GM19372 (cell line): ENCODE results near the gene NELL1.

Experiments
- ATAC-seq: cut with Tn5 transposase; IDR thresholded peaks from one replicate; pipeline ENCODE4 v1.9.1; 2021; ENCODE audit warnings: mild to moderate bottlenecking, low read depth, moderate library complexity; ENCODE audit not compliant: unreplicated experiment

The NELL1 gene

DNA sequence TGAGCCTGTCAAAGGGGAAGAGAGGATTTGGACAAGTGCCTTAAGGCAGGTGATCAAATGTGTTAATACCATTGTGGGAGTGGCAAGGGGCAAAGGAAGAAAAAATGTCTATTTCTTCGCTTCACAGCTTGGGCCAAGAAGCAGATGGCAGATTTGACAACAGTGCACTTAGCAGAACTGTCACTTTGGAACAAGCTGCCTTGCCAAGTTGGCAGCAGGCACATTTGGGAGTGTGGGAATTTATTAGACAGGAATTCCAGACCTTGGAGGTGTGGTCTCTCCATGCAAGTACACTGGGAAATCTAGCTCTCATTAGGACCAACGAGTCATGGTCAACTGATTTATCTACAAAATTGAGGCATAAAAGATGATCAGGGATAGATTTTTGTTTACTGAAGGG, 265.1 kb downstream of the NELL1 start:
- no peak for ATAC-seq

DNA sequence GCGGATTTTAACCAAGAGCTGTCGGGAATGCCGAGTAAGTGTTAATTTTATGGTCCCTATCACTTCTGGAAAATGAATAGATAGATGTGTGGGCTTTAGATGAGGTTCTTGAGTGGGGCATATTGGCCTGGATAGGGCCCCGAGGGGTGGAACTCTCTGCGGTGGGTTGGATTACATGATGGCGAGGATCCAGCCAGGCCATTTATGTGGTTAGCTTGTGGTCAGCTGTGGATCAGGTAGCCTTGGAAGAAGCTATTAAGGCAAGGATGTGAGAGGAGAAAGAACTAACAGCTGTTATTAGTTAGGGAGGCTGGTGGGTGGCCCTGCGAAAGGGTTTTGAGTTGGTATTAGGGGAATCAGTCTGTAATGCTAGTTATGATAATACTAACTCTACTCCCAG, 268.4 kb downstream of the NELL1 start:
- no peak for ATAC-seq

DNA sequence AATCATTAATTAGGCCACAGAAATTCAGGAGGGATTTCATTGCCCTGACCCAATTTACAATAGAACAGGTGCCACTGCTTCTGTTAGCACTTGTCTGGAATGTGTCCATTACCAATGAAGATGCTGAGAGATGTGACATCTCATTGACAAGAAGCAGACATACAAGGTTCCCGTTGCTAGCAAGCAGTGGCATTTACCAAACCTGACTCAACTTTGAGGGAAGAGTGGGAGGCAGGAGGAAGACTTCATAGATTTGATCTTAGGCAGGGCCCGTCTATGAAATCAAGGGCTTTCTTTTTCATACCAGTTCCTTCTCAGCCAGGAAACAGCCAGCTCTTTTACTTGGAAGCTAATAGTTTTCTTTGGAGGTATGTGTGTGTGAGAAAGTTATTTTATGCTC, 280.2 kb downstream of the NELL1 start:
- no peak for ATAC-seq

DNA sequence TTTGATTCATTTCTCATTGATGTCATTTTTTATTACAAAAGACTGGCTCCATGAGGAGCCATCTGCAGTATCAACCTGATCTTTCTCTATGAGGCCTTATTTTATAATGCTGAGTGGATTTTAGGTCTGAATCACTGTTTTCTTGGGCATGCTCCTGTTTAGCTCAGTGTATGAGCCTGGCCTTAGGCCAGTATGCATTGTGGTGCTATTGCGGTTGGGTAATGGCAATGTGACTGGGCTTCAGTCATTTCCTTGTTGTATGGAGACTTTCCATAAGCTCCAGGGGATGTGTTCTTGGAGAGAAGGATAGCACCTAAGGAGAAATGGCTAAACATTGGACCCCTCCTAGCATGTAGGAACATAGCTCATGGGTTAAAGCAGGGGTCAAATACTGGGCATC, 293.2 kb downstream of the NELL1 start:
- ATAC-seq = no peak

DNA sequence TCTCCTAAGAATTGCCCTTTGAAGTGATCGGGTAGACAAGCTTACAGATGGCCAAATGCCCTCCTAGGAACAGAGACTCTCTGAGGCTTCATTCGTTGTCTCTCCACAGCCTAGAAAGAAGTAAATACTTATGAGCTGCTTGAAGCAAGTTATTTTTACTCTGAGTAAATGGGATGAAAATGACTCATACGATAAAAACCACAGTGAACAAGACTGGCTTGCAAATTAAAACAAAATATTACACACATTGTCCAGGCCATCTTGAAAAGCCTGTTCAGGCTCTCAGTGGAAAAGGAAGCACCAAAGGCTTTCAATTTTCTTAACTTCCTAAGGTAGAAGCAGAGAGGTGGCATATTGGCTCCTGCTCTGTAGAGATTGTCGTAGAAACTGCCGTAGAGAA, 294.2 kb downstream of the NELL1 start:
- no peak for ATAC-seq

DNA sequence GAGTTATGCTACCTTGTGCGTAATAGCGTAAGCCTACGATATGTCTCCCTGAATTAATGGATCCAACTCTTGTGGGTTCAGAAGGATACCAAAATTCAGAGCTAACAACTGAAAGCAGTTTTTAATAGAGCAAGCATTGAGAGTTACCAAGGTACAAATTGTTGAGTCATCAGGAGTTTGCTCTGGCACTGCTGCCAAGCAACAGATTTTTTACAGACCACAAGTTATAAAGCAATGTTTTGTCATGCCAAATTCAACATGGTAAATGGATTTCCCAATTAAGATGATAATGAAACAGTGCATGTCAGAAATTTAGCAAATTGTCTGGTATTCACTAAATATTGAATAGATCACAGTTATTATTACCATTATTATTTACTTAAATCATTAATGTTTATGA, 295.6 kb downstream of the NELL1 start:
- no peak for ATAC-seq

DNA sequence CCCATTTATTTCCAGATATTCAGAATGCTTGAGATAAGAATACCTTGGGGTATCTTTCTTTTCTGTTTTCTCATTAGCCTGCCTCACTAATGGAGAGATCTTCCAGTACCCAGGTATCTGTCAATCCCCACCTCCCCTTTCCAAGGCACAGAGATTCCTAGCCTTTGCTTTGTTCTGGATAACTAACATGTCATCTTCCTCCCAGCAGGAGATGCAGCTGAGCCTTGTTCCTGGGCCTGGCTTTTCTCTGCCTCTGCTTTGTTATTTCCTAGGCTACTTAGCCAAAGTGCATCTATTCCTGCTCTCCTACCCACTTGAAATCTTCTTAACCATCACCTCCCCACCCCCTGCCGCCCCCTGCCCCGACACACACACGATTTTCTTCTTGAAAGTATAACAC, 297.1 kb downstream of the NELL1 start:
- ATAC-seq = no peak

DNA sequence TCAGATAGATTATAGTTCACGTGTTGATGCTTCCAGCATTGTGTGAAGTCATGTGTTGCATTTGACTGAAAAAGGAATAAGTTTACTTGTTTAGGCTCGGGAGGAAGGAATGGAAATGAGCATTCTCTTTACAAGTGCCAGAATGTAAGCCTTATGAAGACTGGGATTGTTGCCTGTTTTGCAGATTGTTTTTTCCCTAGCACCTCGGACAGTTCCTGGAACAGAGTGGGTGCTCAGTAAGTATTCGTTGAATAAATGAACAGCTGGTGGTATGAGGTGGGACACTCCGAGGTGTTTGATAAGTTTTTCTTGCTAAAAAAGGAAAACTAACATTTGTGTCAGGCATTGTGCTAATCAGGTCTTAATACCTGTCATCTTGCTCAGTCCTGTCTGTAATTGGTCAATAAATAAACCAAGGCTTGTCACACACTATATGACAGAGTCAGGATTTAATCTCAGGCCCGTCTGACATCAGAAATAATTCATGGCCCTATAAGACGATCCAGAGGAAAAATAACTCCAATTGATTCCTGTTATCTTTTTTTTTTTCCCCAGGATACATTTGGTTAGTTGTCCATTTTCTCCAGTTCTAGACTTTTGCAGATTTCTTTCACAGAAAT, 304.7 kb downstream of the NELL1 start:
- no peak for ATAC-seq

DNA sequence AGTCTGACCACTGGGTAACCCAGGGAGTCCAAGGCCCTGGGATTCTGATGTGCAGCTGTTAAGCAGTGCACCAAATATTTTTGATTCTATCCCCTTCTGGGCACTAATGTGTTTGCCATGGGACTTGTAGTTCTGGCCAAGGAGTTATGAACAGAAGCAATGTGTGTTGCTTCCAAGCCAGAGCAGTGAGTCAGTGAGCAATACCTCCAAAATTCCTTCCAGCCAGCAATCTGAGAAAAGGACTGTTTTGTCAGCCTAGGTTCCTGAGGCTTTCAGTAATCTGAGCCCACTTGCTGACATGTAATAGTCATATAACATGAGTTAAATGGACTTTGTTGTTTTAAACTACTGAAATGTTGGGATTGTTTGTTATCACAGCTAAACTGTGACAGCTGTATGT, 311.4 kb downstream of the NELL1 start:
- no peak for ATAC-seq

DNA sequence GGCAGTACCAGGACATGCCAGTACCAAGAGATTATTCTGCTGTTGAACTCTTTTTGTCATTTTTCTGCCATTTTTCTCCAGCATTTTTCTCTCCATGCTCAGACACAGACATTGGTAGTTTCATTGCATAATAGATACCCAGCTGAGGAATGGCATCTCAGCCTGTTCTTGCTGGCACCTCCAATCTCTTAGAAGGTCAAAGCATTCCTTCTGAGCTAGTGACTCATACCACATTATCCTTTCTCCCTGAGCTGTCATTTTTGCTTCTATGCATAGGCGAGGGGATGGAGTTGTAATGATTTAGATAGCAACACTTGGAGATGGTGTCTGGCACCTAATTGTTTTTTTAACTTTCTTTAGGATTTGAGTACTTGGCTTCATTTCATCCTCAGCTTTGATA, 321.1 kb downstream of the NELL1 start:
- no peak for ATAC-seq

DNA sequence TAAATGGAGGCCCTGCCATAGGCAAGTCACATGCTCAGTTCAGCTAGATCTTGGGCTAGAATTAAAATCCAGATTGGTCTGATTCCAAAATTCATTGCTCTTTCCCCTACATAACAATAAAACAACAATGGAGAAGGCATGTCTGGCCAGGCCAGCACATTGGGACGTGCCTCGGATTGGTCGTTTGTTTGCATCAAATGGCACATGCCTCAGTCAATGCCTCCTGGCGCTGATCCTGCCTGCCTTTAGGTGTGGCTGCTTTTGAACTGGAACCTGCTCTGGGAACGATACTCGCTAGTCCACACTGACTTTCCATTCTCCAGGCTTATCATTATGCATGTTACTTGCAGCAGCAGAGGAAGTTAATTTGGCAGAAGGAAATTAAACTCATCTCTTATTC, 322.1 kb downstream of the NELL1 start:
- ATAC-seq = no peak

DNA sequence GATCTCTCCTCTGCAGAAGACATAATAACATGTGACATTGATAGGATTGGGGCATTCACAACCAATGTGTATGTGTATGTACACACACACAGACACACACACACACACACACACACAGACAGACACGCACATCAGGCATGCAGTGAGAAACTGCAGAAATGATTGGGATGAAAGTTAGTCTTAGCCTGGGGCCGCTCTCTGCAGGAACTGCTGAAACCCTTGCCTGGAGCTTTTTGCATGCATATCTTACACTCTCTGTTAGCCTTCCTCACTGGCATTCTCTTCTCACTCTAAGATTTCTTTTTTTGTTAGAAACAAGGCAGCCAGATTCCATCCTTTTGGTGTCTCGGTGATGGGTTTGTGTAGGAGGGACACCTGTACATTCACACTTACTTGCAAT, 337.9 kb downstream of the NELL1 start:
- ATAC-seq = no peak

DNA sequence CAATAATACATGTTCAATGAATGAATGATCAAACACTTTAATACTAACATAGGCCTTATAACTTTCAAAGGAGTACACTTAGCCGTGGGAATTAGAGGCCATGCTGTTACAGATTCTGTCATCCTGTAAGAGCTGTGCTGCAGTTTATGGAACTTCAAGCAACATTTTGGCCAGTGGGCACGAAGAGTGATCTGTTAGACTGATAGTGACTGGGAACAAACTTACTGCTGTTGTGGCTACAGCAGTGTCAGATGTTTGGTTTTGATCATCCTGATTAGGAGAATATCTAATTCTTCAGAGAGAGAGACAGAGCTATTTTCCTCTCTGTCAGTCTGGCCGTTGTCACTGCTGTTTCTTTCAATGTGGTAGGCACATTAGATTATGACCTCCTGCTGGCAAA, 348.9 kb downstream of the NELL1 start:
- no peak for ATAC-seq

DNA sequence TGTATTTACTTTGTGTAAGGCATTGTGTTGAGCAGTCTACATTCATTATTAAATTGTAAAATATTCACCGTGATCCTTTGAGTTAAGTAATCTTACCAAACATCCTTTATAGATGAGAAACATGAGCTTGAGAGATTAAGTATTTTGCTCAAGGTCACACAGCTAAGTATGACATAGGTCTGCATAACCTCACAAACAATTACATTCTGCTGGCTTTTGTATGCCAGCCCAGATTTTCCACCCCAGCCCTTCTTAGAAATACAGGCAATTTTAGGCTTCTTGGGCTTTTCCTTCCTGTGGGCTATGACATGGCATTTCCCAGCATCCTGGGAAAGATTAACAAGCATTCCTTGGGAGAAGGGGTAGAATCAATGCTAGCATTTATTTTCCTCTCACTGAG, 357.3 kb downstream of the NELL1 start:
- ATAC-seq = no peak

DNA sequence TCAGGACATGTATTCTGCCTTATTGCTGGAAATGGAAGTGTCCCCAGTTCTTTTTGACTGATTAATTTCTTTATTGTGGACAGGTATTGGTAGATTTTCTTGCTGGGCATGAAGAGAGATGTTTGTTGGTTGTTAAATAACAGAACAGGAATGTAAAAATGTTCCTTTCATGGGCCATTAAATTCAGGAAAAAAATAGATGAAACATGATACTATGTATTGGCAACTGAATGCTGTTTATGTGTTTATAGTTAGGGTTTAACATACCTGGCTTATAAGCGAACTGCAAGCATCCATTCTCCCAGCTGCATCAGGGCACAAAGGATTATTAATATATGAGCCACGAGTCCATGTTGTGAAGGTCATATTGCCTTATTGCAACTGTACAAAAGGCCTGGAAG, 368.5 kb downstream of the NELL1 start:
- no peak for ATAC-seq

DNA sequence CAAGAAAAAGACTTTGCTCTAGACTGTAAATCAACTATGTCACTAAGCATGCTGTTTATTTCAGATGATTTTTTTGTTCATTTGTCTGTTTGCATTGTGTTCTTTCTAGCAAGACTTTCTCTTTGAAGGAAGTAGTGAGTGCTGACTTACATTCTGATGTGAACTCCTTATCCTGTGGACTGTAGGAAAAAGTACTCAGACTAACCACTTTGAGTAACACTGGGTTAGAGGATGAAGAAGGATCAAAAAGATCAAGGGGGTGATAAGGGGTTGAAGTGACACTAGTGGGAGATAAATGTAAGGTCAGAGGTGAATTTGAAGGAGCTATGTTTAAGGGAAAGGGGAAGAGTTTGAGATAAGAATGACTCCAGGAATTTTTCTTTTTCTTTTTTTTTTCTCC, 369.4 kb downstream of the NELL1 start:
- no peak for ATAC-seq

DNA sequence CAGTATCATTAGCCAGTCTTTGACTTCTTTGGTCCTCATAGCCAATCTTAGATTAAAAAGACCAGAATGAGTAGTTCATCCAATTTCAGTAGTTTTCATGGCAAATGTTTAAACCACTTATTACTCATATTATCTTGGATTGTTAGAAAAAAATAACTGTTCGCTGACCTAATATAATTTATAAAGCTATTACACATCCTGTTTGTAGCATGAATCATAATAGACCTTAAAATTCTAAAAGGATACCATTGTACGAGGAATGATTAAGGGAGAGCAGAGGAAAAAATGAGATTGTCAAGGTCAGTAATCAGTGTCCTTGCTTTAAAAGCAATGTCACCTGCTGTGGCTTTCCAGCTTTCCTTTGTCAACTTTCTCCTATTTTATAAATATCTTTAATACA, 371.2 kb downstream of the NELL1 start:
- no peak for ATAC-seq

DNA sequence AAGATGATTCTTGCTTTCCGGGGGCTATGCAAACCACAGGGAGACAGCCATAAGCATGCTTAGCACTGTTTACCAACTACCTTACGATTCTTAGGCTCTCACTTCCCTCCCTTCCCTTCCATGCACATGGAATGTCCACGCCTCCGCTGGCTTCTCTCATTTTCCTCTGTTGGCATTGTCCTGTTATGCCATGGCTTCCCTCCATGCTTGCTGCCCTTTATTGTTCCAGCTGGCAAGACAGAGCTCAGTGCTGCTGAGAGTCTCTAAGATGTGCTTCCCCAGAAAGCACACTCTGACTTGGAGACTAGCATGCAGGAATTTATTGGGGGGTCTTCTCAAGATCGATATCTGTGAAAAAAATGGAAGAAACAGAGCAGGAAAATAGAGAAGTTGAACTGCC, 379.2 kb downstream of the NELL1 start:
- ATAC-seq = no peak

DNA sequence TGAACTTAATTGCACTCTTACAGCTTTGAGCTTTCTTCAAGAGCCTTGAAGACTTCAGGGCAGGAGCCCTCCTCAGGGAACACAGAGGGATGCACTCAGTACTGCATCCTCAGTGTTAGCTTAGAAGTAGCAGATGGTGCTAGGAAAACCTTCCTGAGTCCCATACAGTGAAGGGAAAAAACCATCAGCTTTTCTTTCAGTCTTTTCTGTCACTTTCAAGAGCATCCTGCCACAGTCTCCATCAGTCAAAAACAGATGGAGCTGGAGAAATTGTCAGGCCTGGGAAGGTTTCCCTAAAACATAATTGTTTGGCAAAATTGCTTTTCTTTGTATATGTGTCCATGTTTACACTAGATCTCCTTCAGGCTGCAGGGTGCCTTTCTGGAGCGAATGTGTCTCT, 384.1 kb downstream of the NELL1 start:
- ATAC-seq = no peak

DNA sequence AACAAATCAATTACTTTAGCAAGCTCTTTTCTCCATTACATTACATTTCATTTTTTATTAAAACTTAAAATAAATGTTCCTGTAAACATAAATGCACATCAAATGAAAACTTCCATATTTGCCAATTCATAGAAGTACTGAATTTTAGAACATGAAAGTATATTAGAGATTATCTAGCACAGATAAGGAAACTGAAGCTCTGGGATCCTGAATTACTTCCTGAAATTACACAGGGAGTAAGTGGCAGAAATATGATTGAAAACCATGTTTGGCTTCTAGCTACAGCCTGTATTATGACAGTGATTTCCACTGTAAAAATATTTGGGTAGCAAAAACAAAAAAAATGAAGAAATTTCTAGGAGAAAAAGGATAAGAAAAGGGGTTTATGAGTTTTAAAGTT, 387.3 kb downstream of the NELL1 start:
- no peak for ATAC-seq

DNA sequence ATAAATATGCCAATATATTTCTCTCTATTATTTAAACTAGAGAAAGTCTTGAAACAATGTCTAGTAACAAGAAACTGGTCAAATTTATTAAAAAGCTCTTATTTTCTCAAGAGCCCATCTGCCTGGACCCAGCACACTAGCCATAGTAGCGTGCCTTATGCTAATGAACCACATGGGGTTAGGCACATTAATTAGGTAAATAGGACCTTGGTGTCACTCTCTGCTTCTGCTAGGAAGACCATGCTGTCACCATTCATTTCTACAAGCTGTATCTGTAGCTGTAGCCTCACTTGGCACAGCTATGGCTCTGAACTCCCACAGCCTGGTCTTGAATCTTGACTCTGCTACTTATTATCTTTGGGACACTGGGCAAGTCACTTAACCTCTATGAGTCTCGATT, 390.5 kb downstream of the NELL1 start:
- no peak for ATAC-seq

DNA sequence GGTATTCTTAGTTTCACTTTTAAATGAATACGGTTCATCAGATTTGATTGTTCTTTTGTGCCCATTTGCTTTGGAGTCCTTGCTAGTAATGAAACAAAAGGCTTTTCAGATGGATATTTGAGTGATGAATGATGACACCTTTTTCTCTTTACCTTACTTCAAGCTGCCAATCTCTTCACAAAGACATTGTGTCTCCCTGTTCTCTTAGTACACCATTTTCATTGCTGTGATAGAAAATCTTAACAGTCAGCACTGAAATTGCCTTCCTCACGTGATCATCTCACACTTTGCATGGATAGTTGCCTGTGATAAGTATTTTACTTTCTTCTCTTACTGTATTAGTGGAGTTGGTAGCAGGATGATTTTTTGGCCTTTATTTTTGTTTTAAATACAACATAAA, 396.6 kb downstream of the NELL1 start:
- no peak for ATAC-seq

DNA sequence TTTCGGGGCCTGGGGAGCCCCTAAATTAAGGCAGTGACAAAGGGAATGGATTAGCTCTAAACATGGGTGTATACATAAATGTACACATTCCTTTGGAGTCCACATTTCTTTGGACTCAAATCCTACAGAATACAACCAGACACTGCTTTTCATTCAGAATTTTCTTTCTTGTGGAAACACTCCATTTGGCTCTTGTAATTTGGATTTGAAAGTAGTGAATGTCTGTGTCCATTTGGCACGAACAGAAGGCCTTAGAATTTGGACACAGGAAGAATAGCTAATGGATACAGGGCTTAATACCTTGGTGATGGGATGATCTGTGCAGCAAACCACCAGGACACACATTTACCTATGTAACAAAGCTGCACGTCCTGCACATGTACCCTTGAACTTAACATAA, 399.5 kb downstream of the NELL1 start:
- no peak for ATAC-seq
